Parathyroid adenoma (tissue), 2 donors: Measurements from ENCODE around the gene ANKS4B.

Experiments
- H2AFZ ChIP-seq: fragments of 300-600 bp; sonication (generic); one replicate; pipeline ENCODE4 v1.7.0; 2017; ENCODE audit warnings: antibody characterized with exemption, mild to moderate bottlenecking
- H3K27ac ChIP-seq: fragments of 300-600 bp; sonication (generic); one replicate; pipeline ENCODE4 v1.7.0; 2017
- H3K27me3 ChIP-seq: fragments of 300-600 bp; sonication (generic); one replicate; pipeline ENCODE4 v1.7.0; 2017; ENCODE audit warnings: low read length; ENCODE audit not compliant: control insufficient read depth, insufficient read depth
- H3K36me3 ChIP-seq: fragments of 300-600 bp; sonication (generic); one replicate; pipeline ENCODE4 v1.7.0; 2017; ENCODE audit warnings: low read length; ENCODE audit not compliant: control insufficient read depth, insufficient read depth
- H3K4me1 ChIP-seq: fragments of 300-600 bp; sonication (generic); one replicate; pipeline ENCODE4 v1.7.0; 2017; ENCODE audit warnings: control low read depth
- H3K4me2 ChIP-seq: fragments of 300-600 bp; sonication (generic); one replicate; pipeline ENCODE4 v1.7.0; 2017; ENCODE audit warnings: low read length
- H3K4me3 ChIP-seq: fragments of 300-600 bp; sonication (generic); one replicate; pipeline ENCODE4 v1.7.0; 2017; ENCODE audit warnings: low read depth, low read length
- H3K79me2 ChIP-seq: fragments of 300-600 bp; sonication (generic); one replicate; pipeline ENCODE4 v1.7.0; 2017; ENCODE audit warnings: control low read depth
- H3K9ac ChIP-seq: fragments of 300-600 bp; sonication (generic); one replicate; pipeline ENCODE4 v1.7.0; 2017; ENCODE audit warnings: mild to moderate bottlenecking
- H3K9me3 ChIP-seq: fragments of 300-600 bp; sonication (generic); one replicate; pipeline ENCODE4 v1.7.0; 2017; ENCODE audit warnings: low read length; ENCODE audit not compliant: control insufficient read depth
- CTCF ChIP-seq: fragments of 300-600 bp; sonication (generic); IDR thresholded peaks from one replicate; pipeline ENCODE4 v1.7.0; 2017; ENCODE audit warnings: antibody characterized with exemption, mild to moderate bottlenecking
- donor health status: primary hyperparathyroidism.

ANKS4B gene

GRCh38 chr16:21277927-21278706, 44.6 kb downstream of the ANKS4B start, which contains the start of gene CRYM:
TSS of gene CRYM (minus strand) at chr16:21278290. CDS start at chr16:21278251, 39 bp downstream.
- Histone ChIP-seq H3K27me3 (no peaks in the 10 kb centered on the region), H3K9ac (no peak within 1 kb of the TSS), H3K4me1 (no peaks in the 10 kb centered on the region), H3K36me3 (no peaks in the 10 kb centered on the region), H3K4me2 (peak within 1 kb of the TSS; percentile 99), H3K9me3 (no peaks in the 10 kb centered on the region), H2AFZ (peak within 1 kb of the TSS; percentile 34), H3K79me2 (no peaks in the 10 kb centered on the region), H3K4me3 (peak within 1 kb of the TSS; percentile 74), H3K27ac (no peak within 1 kb of the TSS)
- peak; percentile 43 for TF ChIP-seq CTCF

GRCh38 chr16:21279501-21279900, 46.0 kb downstream of the ANKS4B start:
- no peak for TF ChIP-seq CTCF
- Histone ChIP-seq H3K36me3 (no peaks in the 10 kb centered on the region), H3K4me3 (no peak overlapping the region), H2AFZ (no peak overlapping the region), H3K9ac (no peak overlapping the region), H3K27ac (no peak overlapping the region), H3K4me2 (no peak overlapping the region), H3K27me3 (no peaks in the 10 kb centered on the region), H3K4me1 (no peaks in the 10 kb centered on the region), H3K79me2 (no peaks in the 10 kb centered on the region), H3K9me3 (no peaks in the 10 kb centered on the region)

GRCh38 chr16:21281698-21282389, 48.3 kb downstream of the ANKS4B start:
- H3K4me1 ChIP-seq, result no peaks in the 10 kb centered on the region
- H3K27me3 ChIP-seq, result no peaks in the 10 kb centered on the region
- H3K4me3 ChIP-seq, result no peak overlapping the region

GRCh38 chr16:21283521-21284289, 50.2 kb downstream of the ANKS4B start:
- H3K4me2 ChIP-seq, result peak overlapping the region; percentile 85
- no peaks in the 10 kb centered on the region for H3K27me3 ChIP-seq
- no peaks in the 10 kb centered on the region for H3K79me2 ChIP-seq
- H3K4me3 ChIP-seq, result peak overlapping the region; percentile 46
- H3K36me3 ChIP-seq, result no peaks in the 10 kb centered on the region
- no peak overlapping the region for H3K27ac ChIP-seq
- TF ChIP-seq CTCF, result peak; percentile 24
- H2AFZ ChIP-seq, result peak overlapping the region; percentile 13
- H3K9me3 ChIP-seq, result no peaks in the 10 kb centered on the region
- H3K9ac ChIP-seq, result no peak overlapping the region
- no peaks in the 10 kb centered on the region for H3K4me1 ChIP-seq

More at GRCh38 chr16:21281698-21282389, 48.3 kb downstream of the ANKS4B start:
- H3K27ac ChIP-seq, result no peak overlapping the region
- H2AFZ ChIP-seq, result no peak overlapping the region
- TF ChIP-seq CTCF, result no peak
- H3K4me2 ChIP-seq, result no peak overlapping the region
- H3K9ac ChIP-seq, result no peak overlapping the region
- H3K9me3 ChIP-seq, result no peaks in the 10 kb centered on the region
- no peaks in the 10 kb centered on the region for H3K36me3 ChIP-seq
- H3K79me2 ChIP-seq, result no peaks in the 10 kb centered on the region
